Measurements from ENCODE around the gene LHX3.

Gene LHX3

GRCh38 chr9:136187197-136187596, 17.7 kb downstream of the LHX3 start:
- no peak overlapping the region for H3K27ac ChIP-seq (ENCODE audit: low read depth, low read length)
- no peaks in the 10 kb centered on the region for H3K9me3 ChIP-seq (ENCODE audit: insufficient read depth, low read depth, low read length)
- WGBS, result 93% methylated on average over 18 of the region's 18 CpGs
- H3K36me3 ChIP-seq (ENCODE audit: insufficient read depth, low read length), result no peaks in the 10 kb centered on the region
- H3K9ac ChIP-seq (ENCODE audit: low read depth, low read length), result no peak overlapping the region
- peaks cover 25% of the 10 kb centered on the region for H3K27me3 ChIP-seq (ENCODE audit: insufficient read depth, low read length)
- peaks cover 10% of the 10 kb centered on the region for H3K4me1 ChIP-seq (ENCODE audit: insufficient read depth, low read length)
- H3K4me3 ChIP-seq (ENCODE audit: low read length), result no peak overlapping the region

- Histone ChIP-seq H3K9ac (ENCODE audit: low read depth, low read length) (no peak overlapping the region), H3K9me3 (ENCODE audit: insufficient read depth, low read depth, low read length) (no peaks in the 10 kb centered on the region), H3K4me1 (ENCODE audit: insufficient read depth, low read length) (peaks cover 8% of the 10 kb centered on the region), H3K27ac (ENCODE audit: low read depth, low read length) (no peak overlapping the region), H3K27me3 (ENCODE audit: insufficient read depth, low read length) (peaks cover 17% of the 10 kb centered on the region), H3K36me3 (ENCODE audit: insufficient read depth, low read length) (no peaks in the 10 kb centered on the region), H3K4me3 (ENCODE audit: low read length) (no peak overlapping the region)
- WGBS, result 86% methylated on average over 14 of the region's 14 CpGs
Measured at GRCh38 chr9:136186386-136186785, 18.5 kb downstream of the LHX3 start.

- H3K4me1 ChIP-seq (ENCODE audit: insufficient read depth, low read length), result peaks cover 8% of the 10 kb centered on the region
- 86% methylated on average over 32 of the region's 32 CpGs for WGBS
Measured at GRCh38 chr9:136185596-136186366, 19.1 kb downstream of the LHX3 start.

GRCh38 chr9:136185066-136185465, 19.9 kb downstream of the LHX3 start:
- H3K9me3 ChIP-seq (ENCODE audit: insufficient read depth, low read depth, low read length), result no peaks in the 10 kb centered on the region
- WGBS, result 87% methylated on average over 19 of the region's 19 CpGs
- no peaks in the 10 kb centered on the region for H3K36me3 ChIP-seq (ENCODE audit: insufficient read depth, low read length)
- peaks cover 8% of the 10 kb centered on the region for H3K4me1 ChIP-seq (ENCODE audit: insufficient read depth, low read length)
- H3K27ac ChIP-seq (ENCODE audit: low read depth, low read length), result no peak overlapping the region
- no peak overlapping the region for H3K4me3 ChIP-seq (ENCODE audit: low read length)
- peaks cover 3% of the 10 kb centered on the region; the same call in 1 of the 2 replicates for H3K27me3 ChIP-seq (ENCODE audit: insufficient read depth, low read length)
- no peak overlapping the region for H3K9ac ChIP-seq (ENCODE audit: low read depth, low read length)

More at GRCh38 chr9:136185596-136186366, 19.1 kb downstream of the LHX3 start:
- H3K27ac ChIP-seq (ENCODE audit: low read depth, low read length), result no peak overlapping the region
- H3K36me3 ChIP-seq (ENCODE audit: insufficient read depth, low read length), result no peaks in the 10 kb centered on the region
- H3K9ac ChIP-seq (ENCODE audit: low read depth, low read length), result no peak overlapping the region
- H3K4me3 ChIP-seq (ENCODE audit: low read length), result no peak overlapping the region
- peaks cover 11% of the 10 kb centered on the region for H3K27me3 ChIP-seq (ENCODE audit: insufficient read depth, low read length)
- H3K9me3 ChIP-seq (ENCODE audit: insufficient read depth, low read depth, low read length), result no peaks in the 10 kb centered on the region

- no peak overlapping the region for H3K27ac ChIP-seq (ENCODE audit: low read depth, low read length)
- peaks cover 8% of the 10 kb centered on the region; the same call in 1 of the 2 replicates for H3K4me1 ChIP-seq (ENCODE audit: insufficient read depth, low read length)
- 90% methylated on average over 18 of the region's 18 CpGs for WGBS
- no peaks in the 10 kb centered on the region for H3K9me3 ChIP-seq (ENCODE audit: insufficient read depth, low read depth, low read length)
- H3K9ac ChIP-seq (ENCODE audit: low read depth, low read length), result no peak overlapping the region
- H3K4me3 ChIP-seq (ENCODE audit: low read length), result no peak overlapping the region
- H3K36me3 ChIP-seq (ENCODE audit: insufficient read depth, low read length), result no peaks in the 10 kb centered on the region
- H3K27me3 ChIP-seq (ENCODE audit: insufficient read depth, low read length), result no peaks in the 10 kb centered on the region; the same call in 1 of the 2 replicates
Measured at GRCh38 chr9:136182850-136183422, 22.0 kb downstream of the LHX3 start.

- H3K36me3 ChIP-seq (ENCODE audit: insufficient read depth, low read length), result no peaks in the 10 kb centered on the region
- H3K27ac ChIP-seq (ENCODE audit: low read depth, low read length), result no peak overlapping the region
- no peaks in the 10 kb centered on the region for H3K9me3 ChIP-seq (ENCODE audit: insufficient read depth, low read depth, low read length)
- WGBS, result 93% methylated on average over 14 of the region's 14 CpGs
- no peak overlapping the region for H3K4me3 ChIP-seq (ENCODE audit: low read length)
- peaks cover 8% of the 10 kb centered on the region; the same call in 1 of the 2 replicates for H3K4me1 ChIP-seq (ENCODE audit: insufficient read depth, low read length)
- no peaks in the 10 kb centered on the region; the same call in 1 of the 2 replicates for H3K27me3 ChIP-seq (ENCODE audit: insufficient read depth, low read length)
- no peak overlapping the region for H3K9ac ChIP-seq (ENCODE audit: low read depth, low read length)
Measured at GRCh38 chr9:136182420-136182787, 22.5 kb downstream of the LHX3 start.

GRCh38 chr9:136181784-136182419, 23.0 kb downstream of the LHX3 start:
- WGBS, result 82% methylated on average over 8 of the region's 8 CpGs
- no peak overlapping the region for H3K9ac ChIP-seq (ENCODE audit: low read depth, low read length)
- H3K4me1 ChIP-seq (ENCODE audit: insufficient read depth, low read length), result peaks cover 8% of the 10 kb centered on the region; the same call in 1 of the 2 replicates
- no peaks in the 10 kb centered on the region for H3K36me3 ChIP-seq (ENCODE audit: insufficient read depth, low read length)
- no peaks in the 10 kb centered on the region; the same call in 1 of the 2 replicates for H3K27me3 ChIP-seq (ENCODE audit: insufficient read depth, low read length)
- no peaks in the 10 kb centered on the region for H3K9me3 ChIP-seq (ENCODE audit: insufficient read depth, low read depth, low read length)
- H3K27ac ChIP-seq (ENCODE audit: low read depth, low read length), result no peak overlapping the region
- no peak overlapping the region for H3K4me3 ChIP-seq (ENCODE audit: low read length)

GRCh38 chr9:136180586-136180985, 24.3 kb downstream of the LHX3 start:
- Histone ChIP-seq H3K27me3 (ENCODE audit: insufficient read depth, low read length) (no peaks in the 10 kb centered on the region; the same call in 1 of the 2 replicates), H3K27ac (ENCODE audit: low read depth, low read length) (no peak overlapping the region), H3K9me3 (ENCODE audit: insufficient read depth, low read depth, low read length) (no peaks in the 10 kb centered on the region), H3K4me3 (ENCODE audit: low read length) (no peak overlapping the region), H3K9ac (ENCODE audit: low read depth, low read length) (no peak overlapping the region), H3K36me3 (ENCODE audit: insufficient read depth, low read length) (no peaks in the 10 kb centered on the region), H3K4me1 (ENCODE audit: insufficient read depth, low read length) (peaks cover 8% of the 10 kb centered on the region; the same call in 1 of the 2 replicates)
- WGBS, result 88% methylated on average over 9 of the region's 11 CpGs

GRCh38 chr9:136179761-136180160, 25.2 kb downstream of the LHX3 start:
- Histone ChIP-seq H3K27ac (ENCODE audit: low read depth, low read length) (no peak overlapping the region), H3K36me3 (ENCODE audit: insufficient read depth, low read length) (no peaks in the 10 kb centered on the region), H3K4me1 (ENCODE audit: insufficient read depth, low read length) (peaks cover 8% of the 10 kb centered on the region; the same call in 1 of the 2 replicates), H3K27me3 (ENCODE audit: insufficient read depth, low read length) (no peaks in the 10 kb centered on the region), H3K4me3 (ENCODE audit: low read length) (no peak overlapping the region), H3K9me3 (ENCODE audit: insufficient read depth, low read depth, low read length) (no peaks in the 10 kb centered on the region), H3K9ac (ENCODE audit: low read depth, low read length) (no peak overlapping the region)
- WGBS, result 94% methylated on average over 13 of the region's 13 CpGs

GRCh38 chr9:136179101-136179616, 25.8 kb downstream of the LHX3 start:
- Histone ChIP-seq H3K36me3 (ENCODE audit: insufficient read depth, low read length) (no peaks in the 10 kb centered on the region), H3K9ac (ENCODE audit: low read depth, low read length) (peak overlapping the region; percentile 32; the same call in 1 of the 2 replicates), H3K27ac (ENCODE audit: low read depth, low read length) (no peak overlapping the region), H3K9me3 (ENCODE audit: insufficient read depth, low read depth, low read length) (no peaks in the 10 kb centered on the region), H3K4me3 (ENCODE audit: low read length) (no peak overlapping the region), H3K27me3 (ENCODE audit: insufficient read depth, low read length) (no peaks in the 10 kb centered on the region), H3K4me1 (ENCODE audit: insufficient read depth, low read length) (peaks cover 8% of the 10 kb centered on the region; the same call in 1 of the 2 replicates)
- 68% methylated on average over 12 of the region's 12 CpGs for WGBS

GRCh38 chr9:136178773-136179075, 26.2 kb downstream of the LHX3 start:
- Histone ChIP-seq H3K36me3 (ENCODE audit: insufficient read depth, low read length) (no peaks in the 10 kb centered on the region), H3K4me3 (ENCODE audit: low read length) (no peak overlapping the region), H3K9me3 (ENCODE audit: insufficient read depth, low read depth, low read length) (no peaks in the 10 kb centered on the region), H3K4me1 (ENCODE audit: insufficient read depth, low read length) (peaks cover 8% of the 10 kb centered on the region; the same call in 1 of the 2 replicates), H3K27me3 (ENCODE audit: insufficient read depth, low read length) (no peaks in the 10 kb centered on the region), H3K9ac (ENCODE audit: low read depth, low read length) (peak overlapping the region; percentile 32; the same call in 1 of the 2 replicates), H3K27ac (ENCODE audit: low read depth, low read length) (no peak overlapping the region)
- WGBS, result 63% methylated on average over 7 of the region's 8 CpGs

Measured in HUES64 (cell line).